Upper lobe of left lung (tissue), 4 donors: ENCODE data around the gene RFT1.

ENCODE experiments used
- EP300 ChIP-seq, 4 donors: sonication (generic); formaldehyde crosslinking; IDR thresholded peaks; one replicate each; pipeline ENCODE4 v1.5.1; 2017; ENCODE audit warnings: antibody characterized with exemption in 4 of 4, control low read depth in 2 of 4
- TF ChIP-seq, protein P1 (sequence below), 6 experiments: fragments of 450-650 bp in 4 of 6; fragments of 200-600 bp in 2 of 6; sonication (generic) in 2 of 6; IDR thresholded peaks; one replicate each; pipeline ENCODE4 v1.5.1; 2016 to 2019; ENCODE audit warnings: antibody characterized with exemption in 6 of 6

DNA sequence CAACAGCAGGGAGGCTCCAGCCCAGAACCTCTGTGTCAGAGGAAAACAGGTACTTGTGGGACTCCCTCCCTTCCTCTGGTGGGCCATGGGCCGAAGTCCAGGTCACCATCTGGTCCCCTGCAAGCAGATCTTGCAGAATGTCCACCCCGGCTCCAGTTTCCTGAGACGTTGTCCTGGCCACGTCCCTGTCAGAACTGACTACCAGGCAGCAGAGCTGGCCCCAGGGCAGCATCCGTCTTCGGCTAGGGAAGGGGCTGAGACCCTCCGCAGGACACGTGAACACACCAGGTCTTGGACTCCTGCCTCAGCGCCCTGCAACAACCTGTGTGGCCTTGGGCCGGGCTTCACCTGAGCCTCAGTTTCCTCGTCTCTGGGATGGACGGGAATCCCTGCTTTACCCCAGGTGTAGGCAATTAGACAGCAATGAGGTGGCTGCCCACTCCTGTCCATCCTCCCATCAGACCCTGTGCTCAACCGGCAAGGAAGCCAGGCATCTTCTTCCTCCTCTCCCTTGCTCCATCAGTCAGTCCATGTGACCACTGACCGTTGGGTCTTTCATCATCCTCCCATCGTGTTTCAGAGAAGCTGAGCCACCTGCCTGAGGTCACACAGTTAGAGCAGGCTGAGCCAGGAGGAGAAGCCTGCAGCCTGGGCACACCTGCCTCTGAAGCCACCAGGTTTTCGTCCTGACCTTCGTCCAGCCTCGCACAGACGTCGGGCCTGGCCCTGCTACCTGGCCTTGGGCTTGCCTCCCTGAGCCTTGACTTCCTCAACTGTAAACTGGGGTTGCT is 21.8 kb upstream of the RFT1 start:
- TF ChIP-seq, protein P1, sequence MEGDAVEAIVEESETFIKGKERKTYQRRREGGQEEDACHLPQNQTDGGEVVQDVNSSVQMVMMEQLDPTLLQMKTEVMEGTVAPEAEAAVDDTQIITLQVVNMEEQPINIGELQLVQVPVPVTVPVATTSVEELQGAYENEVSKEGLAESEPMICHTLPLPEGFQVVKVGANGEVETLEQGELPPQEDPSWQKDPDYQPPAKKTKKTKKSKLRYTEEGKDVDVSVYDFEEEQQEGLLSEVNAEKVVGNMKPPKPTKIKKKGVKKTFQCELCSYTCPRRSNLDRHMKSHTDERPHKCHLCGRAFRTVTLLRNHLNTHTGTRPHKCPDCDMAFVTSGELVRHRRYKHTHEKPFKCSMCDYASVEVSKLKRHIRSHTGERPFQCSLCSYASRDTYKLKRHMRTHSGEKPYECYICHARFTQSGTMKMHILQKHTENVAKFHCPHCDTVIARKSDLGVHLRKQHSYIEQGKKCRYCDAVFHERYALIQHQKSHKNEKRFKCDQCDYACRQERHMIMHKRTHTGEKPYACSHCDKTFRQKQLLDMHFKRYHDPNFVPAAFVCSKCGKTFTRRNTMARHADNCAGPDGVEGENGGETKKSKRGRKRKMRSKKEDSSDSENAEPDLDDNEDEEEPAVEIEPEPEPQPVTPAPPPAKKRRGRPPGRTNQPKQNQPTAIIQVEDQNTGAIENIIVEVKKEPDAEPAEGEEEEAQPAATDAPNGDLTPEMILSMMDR (IDR thresholded peaks at IDR 0.05), result no peak
- no peak for TF ChIP-seq EP300 (IDR thresholded peaks at IDR 0.05)
